ENCODE measurements around the gene TMEM14B. TPM values are rescaled to one million over a fixed set of nuclear protein-coding genes. Genes with fewer than 3 reads are reported as not detected.

TMEM14B gene
- total and polyA plus RNA-seq, 2 donors = 51.5 to 78.7 TPM

Small RNA genes lying within 50 kb of the gene (small RNA-seq; reads per million reads assigned to genes)
- gene RNA5SP203 = not detected

Other genes starting within 250 kb of the TMEM14B start
- 15.0 TPM for gene GCNT2, start 226.5 kb upstream of the TMEM14B start, total RNA-seq
- 1.5 TPM for gene GCNT2, start 226.5 kb upstream of the TMEM14B start, polyA plus RNA-seq
- gene C6orf52, start 53.2 kb upstream of the TMEM14B start, total RNA-seq = not detected
- gene C6orf52, start 53.2 kb upstream of the TMEM14B start, polyA plus RNA-seq = 0.57 TPM
- gene PAK1IP1, start 52.8 kb upstream of the TMEM14B start, total RNA-seq = 16.8 TPM
- 11.7 TPM for gene PAK1IP1, start 52.8 kb upstream of the TMEM14B start, polyA plus RNA-seq
- gene TMEM14C, start 24.7 kb upstream of the TMEM14B start, total RNA-seq = 90.4 TPM
- gene TMEM14C, start 24.7 kb upstream of the TMEM14B start, polyA plus RNA-seq = 147 TPM
- gene MAK, start 90.7 kb downstream of the TMEM14B start, total RNA-seq = 0.05 TPM
- gene MAK, start 90.7 kb downstream of the TMEM14B start, polyA plus RNA-seq = 0.06 TPM
- not detected for gene GCM2, start 134.2 kb downstream of the TMEM14B start, total RNA-seq
- gene GCM2, start 134.2 kb downstream of the TMEM14B start, polyA plus RNA-seq = not detected
- 8.2 TPM for gene SYCP2L, start 139.2 kb downstream of the TMEM14B start, total RNA-seq
- 0.15 TPM for gene SYCP2L, start 139.2 kb downstream of the TMEM14B start, polyA plus RNA-seq

Measured in urinary bladder (tissue), 2 donors.